NCI-H1436 treated with DMSO at 0.1 percent for 48 hours (cell line): ENCODE results near the gene BCL6B.
A peak's percentile ranks its signal among the peaks of the same experiment; 100 is the strongest.
"Not testable (repeated sequence)": the region's sequence is repeated elsewhere in the genome, so short reads cannot be mapped to it uniquely, and the experiment has no call there.

Experiments used
- DNase-seq: peaks from one replicate; lab custom pipeline; 2025; lab: John Stamatoyannopoulos, UW

The BCL6B gene

GRCh38 chr17:7022781-7023571 is at the start of gene BCL6B:
Gene BCL6B, plus strand, starts transcription at chr17:7023050. Its CDS starts 622 bp downstream, at chr17:7023672.
- no peak for DNase-seq

- not testable (repeated sequence) for DNase-seq
Measured at GRCh38 chr17:6979440-6979839, 43.4 kb upstream of the BCL6B start.

- no peak for DNase-seq
Measured at GRCh38 chr17:6981426-6981825, 41.4 kb upstream of the BCL6B start.

- DNase-seq: no peak
Measured at GRCh38 chr17:6985266-6985665, 37.6 kb upstream of the BCL6B start.

GRCh38 chr17:6986676-6987075 is 36.2 kb upstream of the BCL6B start:
- DNase-seq: no peak

- no peak for DNase-seq
Measured at GRCh38 chr17:6989779-6990178, 33.1 kb upstream of the BCL6B start.

- not testable (repeated sequence) for DNase-seq
Measured at GRCh38 chr17:6993613-6994056, 29.2 kb upstream of the BCL6B start.

- DNase-seq: no peak
Measured at GRCh38 chr17:6994118-6994598, 28.7 kb upstream of the BCL6B start.

- DNase-seq: no peak
Measured at GRCh38 chr17:6994666-6995256, 28.1 kb upstream of the BCL6B start.

GRCh38 chr17:6995500-6996255 is 27.2 kb upstream of the BCL6B start, which contains the start of gene ALOX12:
Gene ALOX12, plus strand, starts transcription at chr17:6996049. Its CDS starts 69 bp downstream, at chr17:6996118.
- no peak for DNase-seq

GRCh38 chr17:6996256-6997011 is 26.4 kb upstream of the BCL6B start:
- DNase-seq: no peak

GRCh38 chr17:6997171-6997570 is 25.7 kb upstream of the BCL6B start:
- DNase-seq: no peak

GRCh38 chr17:6998855-6999508 is 23.9 kb upstream of the BCL6B start:
- no peak for DNase-seq

- no peak for DNase-seq
Measured at GRCh38 chr17:7001318-7001961, 21.4 kb upstream of the BCL6B start.

- DNase-seq: no peak
Measured at GRCh38 chr17:7002288-7003047, 20.4 kb upstream of the BCL6B start.

- no peak for DNase-seq
Measured at GRCh38 chr17:7003745-7004144, 19.1 kb upstream of the BCL6B start.

GRCh38 chr17:7004398-7005253 is 18.2 kb upstream of the BCL6B start:
- DNase-seq: peak; percentile 49

GRCh38 chr17:7005716-7006115 is 17.1 kb upstream of the BCL6B start:
- DNase-seq: no peak

GRCh38 chr17:7007143-7007542 is 15.7 kb upstream of the BCL6B start:
- DNase-seq: no peak
